ENCODE results near the gene EBLN1.

GRCh38 chr10:22245567-22245966 is 27.8 kb upstream of the EBLN1 start:
- TF ChIP-seq GATA2 (IDR thresholded peaks at IDR 0.05; ENCODE audit: low read depth, low read length) (no peak), GATA3 (IDR thresholded peaks at IDR 0.05; ENCODE audit: low read depth, low read length) (no peak)
